Keratinocyte (primary cell): ENCODE results near the gene MAD2L1.

Experiments used
- EZH2 ChIP-seq: IDR thresholded peaks from one replicate; pipeline ENCODE4 v1.6.1; 2012; ENCODE audit warnings: inconsistent platforms, mild to moderate bottlenecking, low read length, moderate library complexity
- TF ChIP-seq, protein P1 (sequence below), 3 experiments: IDR thresholded peaks in 1 of 3; conservative IDR thresholded peaks in 1 of 3; optimal IDR thresholded peaks in 1 of 3; 2 replicates in 2 of 3; 3 replicates in 1 of 3; pipeline versions ENCODE3 to v1.5.1; 2011; ENCODE audit warnings: low read length in 3 of 3, mild to moderate bottlenecking in 3 of 3, moderate library complexity in 2 of 3, control low read depth in 1 of 3, inconsistent platforms in 1 of 3; ENCODE audit not compliant: insufficient read depth in 2 of 3; ENCODE audit errors: extremely low read depth in 1 of 3

DNA sequence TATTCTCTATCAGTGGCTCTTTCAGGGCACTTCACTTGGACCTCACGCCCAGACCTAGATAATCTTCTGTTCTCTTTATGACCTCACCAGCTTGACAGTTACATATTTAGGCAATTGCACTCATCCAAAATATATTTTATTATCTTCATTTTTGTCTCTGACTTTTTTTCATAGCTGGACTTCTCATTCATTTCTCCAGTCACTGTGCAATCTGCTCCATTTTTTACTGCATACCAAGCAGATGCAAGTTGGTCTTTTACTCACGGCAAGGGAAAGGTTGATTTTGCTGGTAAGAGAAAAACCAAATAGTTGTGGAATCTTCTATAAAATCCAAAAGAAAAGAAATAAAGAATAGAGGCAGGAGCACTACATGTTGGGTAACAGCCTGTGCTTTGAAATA is 31.7 kb downstream of the MAD2L1 start:
- TF ChIP-seq, protein P1, sequence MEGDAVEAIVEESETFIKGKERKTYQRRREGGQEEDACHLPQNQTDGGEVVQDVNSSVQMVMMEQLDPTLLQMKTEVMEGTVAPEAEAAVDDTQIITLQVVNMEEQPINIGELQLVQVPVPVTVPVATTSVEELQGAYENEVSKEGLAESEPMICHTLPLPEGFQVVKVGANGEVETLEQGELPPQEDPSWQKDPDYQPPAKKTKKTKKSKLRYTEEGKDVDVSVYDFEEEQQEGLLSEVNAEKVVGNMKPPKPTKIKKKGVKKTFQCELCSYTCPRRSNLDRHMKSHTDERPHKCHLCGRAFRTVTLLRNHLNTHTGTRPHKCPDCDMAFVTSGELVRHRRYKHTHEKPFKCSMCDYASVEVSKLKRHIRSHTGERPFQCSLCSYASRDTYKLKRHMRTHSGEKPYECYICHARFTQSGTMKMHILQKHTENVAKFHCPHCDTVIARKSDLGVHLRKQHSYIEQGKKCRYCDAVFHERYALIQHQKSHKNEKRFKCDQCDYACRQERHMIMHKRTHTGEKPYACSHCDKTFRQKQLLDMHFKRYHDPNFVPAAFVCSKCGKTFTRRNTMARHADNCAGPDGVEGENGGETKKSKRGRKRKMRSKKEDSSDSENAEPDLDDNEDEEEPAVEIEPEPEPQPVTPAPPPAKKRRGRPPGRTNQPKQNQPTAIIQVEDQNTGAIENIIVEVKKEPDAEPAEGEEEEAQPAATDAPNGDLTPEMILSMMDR (optimal IDR thresholded peaks at IDR 0.05 in 1 of 3, IDR thresholded peaks at IDR 0.05 in 1 of 3, conservative IDR thresholded peaks at IDR 0.05 in 1 of 3; ENCODE audit: extremely low read depth in 1 of 3, insufficient read depth in 2 of 3, low read length in 3 of 3) = no peak
- no peak for TF ChIP-seq EZH2
